Sigmoid colon (tissue), 7 donors: ENCODE results near the gene PLCB1. TPM values are rescaled to one million over a fixed set of nuclear protein-coding genes. Genes with fewer than 3 reads are reported as not detected.
A peak's percentile ranks its signal among the peaks of the same experiment; 100 is the strongest.

Experiments
- DNase-seq: peaks from one replicate; pipeline ENCODE4 v3.0.0-alpha.2; 2019
- H3K27ac ChIP-seq, 4 donors: fragments of 200-600 bp; sonication (generic); one replicate each; pipeline ENCODE4 v1.5.1; 2016 to 2019; ENCODE audit warnings: mild to moderate bottlenecking in 1 of 4
- H3K27me3 ChIP-seq, 3 donors: fragments of 200-600 bp; sonication (generic); one replicate each; pipeline ENCODE4 v1.5.1; 2019; ENCODE audit warnings: mild to moderate bottlenecking in 1 of 3
- H3K36me3 ChIP-seq, 4 donors: fragments of 200-600 bp; sonication (generic); one replicate each; pipeline ENCODE4 v1.5.1; 2016 to 2019
- H3K4me1 ChIP-seq, 4 donors: fragments of 200-600 bp; sonication (generic); one replicate each; pipeline ENCODE4 v1.5.1; 2017 to 2019
- H3K4me3 ChIP-seq, 4 donors: fragments of 200-600 bp; sonication (generic); one replicate each; pipeline ENCODE4 v1.5.1; 2017 to 2019; ENCODE audit warnings: mild to moderate bottlenecking in 2 of 4, moderate library complexity in 1 of 4
- H3K9me3 ChIP-seq, 4 donors: fragments of 200-600 bp in 3 of 4; sonication (generic) in 3 of 4; one replicate each; pipeline versions ENCODE4 v1.5.1 to v1.6.1; 2013 to 2019
- CTCF ChIP-seq, 4 experiments: fragments of 450-650 bp in 3 of 4; fragments of 200-600 bp in 1 of 4; IDR thresholded peaks; one replicate each; pipeline ENCODE4 v1.5.1; 2016 to 2019; ENCODE audit warnings: antibody characterized with exemption in 4 of 4, mild to moderate bottlenecking in 3 of 4, moderate library complexity in 2 of 4
- EP300 ChIP-seq, 4 donors: sonication (generic); formaldehyde crosslinking; IDR thresholded peaks; one replicate each; pipeline ENCODE4 v1.6.1; 2017; ENCODE audit warnings: antibody characterized with exemption in 4 of 4
- POLR2A ChIP-seq, 2 donors: fragments of 450-650 bp; IDR thresholded peaks; one replicate each; pipeline ENCODE4 v1.6.1; 2016; ENCODE audit warnings: antibody characterized with exemption in 2 of 2, mild to moderate bottlenecking in 2 of 2, moderate library complexity in 2 of 2
- POLR2AphosphoS5 ChIP-seq, 4 donors: sonication (generic); formaldehyde crosslinking; IDR thresholded peaks; one replicate each; pipeline ENCODE4 v1.6.1; 2017; ENCODE audit warnings: antibody characterized with exemption in 4 of 4
- WGBS, 2 donors: extraction: QIAGEN DNeasy Blood & Tissue Kit; methylation state at CpG; one replicate each; pipeline ENCODE4 v1.1.7; 2013; 5-methylcytosine and 5-hydroxymethylcytosine counted together
- intact Hi-C: fragments of 100-400 bp; cut with DNase I; formaldehyde crosslinking; loops from one replicate; pipeline ENCODE4 v1.15.1; 2023
- polyA plus RNA-seq, 3 donors: library from polyadenylated mRNA; stranded (reverse); fragments of 200-250 nt; gene quantifications; one replicate each; pipeline ENCODE4 v1.2.3, GENCODE V29; 2013
- total RNA-seq, 4 donors: library from RNA; depleted of rRNA; stranded (reverse); fragments of >200 nt; gene quantifications; one replicate each; pipeline ENCODE4 v1.1.0, GENCODE V29; 2016
- donor health status: healthy with polysubstance abuse.
- donor health status: Bipolar disorder and iron deficiency.
- donor health status: healthy.

The PLCB1 gene
- total and polyA plus RNA-seq, 7 donors: 0.92 to 117 (median 86.7) TPM

DNA sequence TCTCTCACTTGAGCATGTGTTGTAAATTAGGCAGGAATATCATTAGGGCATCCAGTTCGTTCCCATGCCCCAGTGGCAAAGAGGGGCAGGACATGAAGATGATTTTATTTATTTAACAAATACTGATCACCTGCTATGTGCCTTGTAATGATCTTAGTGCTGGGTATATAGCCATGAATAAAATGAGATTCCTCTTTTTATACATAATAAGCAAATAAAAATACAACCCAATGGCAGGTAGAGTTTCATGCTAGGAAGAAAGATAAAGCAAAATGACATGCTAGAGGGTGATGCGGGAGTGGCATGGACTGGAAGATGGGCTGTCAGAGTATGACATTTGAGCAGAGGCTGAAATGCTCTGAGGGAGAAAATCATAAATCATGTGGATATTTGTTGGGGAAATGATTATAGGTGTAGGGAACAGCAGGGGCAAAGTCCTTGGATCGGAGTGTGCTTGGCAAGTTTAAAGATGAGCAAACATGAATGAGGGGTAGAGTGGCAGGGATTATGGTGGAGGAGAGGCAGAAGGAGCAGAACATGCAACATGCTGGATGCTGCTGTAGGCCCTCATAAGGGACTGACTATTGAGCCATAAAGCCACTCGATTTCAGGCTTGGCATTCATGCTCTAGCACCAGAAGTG, 342.1 kb downstream of the PLCB1 start:
- no peak for DNase-seq
- 31 to 75% methylated on average over 4 of the region's 4 CpGs for WGBS, 2 donors
- no peak for TF ChIP-seq EP300 (IDR thresholded peaks at IDR 0.05)

GRCh38 chr20:8476021-8476420, 344.0 kb downstream of the PLCB1 start:
- Histone ChIP-seq H3K9me3 (no peaks in the 10 kb centered on the region), H3K27me3 (no peaks in the 10 kb centered on the region), H3K36me3 (no peaks in the 10 kb centered on the region), H3K27ac (no peak overlapping the region), H3K4me1 (peaks cover 0 to 13% (median 6%) of the 10 kb centered on the region in 4 donors), H3K4me3 (no peak overlapping the region)
- DNase-seq: no peak
- WGBS, 2 donors: 68 to 80% methylated on average over 2 of the region's 2 CpGs
- TF ChIP-seq CTCF (IDR thresholded peaks at IDR 0.05) (no peak), POLR2A (IDR thresholded peaks at IDR 0.05) (no peak), POLR2AphosphoS5 (IDR thresholded peaks at IDR 0.05) (no peak), EP300 (IDR thresholded peaks at IDR 0.05) (no peak)
- intact Hi-C loops: no loop called here

More for the DNA sequence above, 342.1 kb downstream of the PLCB1 start:
- H3K4me3 ChIP-seq: no peak overlapping the region
- peaks cover 0 to 13% (median 6%) of the 10 kb centered on the region in 4 donors for H3K4me1 ChIP-seq
- intact Hi-C loops: no loop called here
- no peaks in the 10 kb centered on the region for H3K36me3 ChIP-seq
- no peaks in the 10 kb centered on the region for H3K27me3 ChIP-seq
- no peak overlapping the region for H3K27ac ChIP-seq
- no peaks in the 10 kb centered on the region for H3K9me3 ChIP-seq

GRCh38 chr20:8480597-8480996, 348.5 kb downstream of the PLCB1 start:
- Histone ChIP-seq H3K27ac (no peak overlapping the region), H3K4me3 (no peak overlapping the region), H3K9me3 (no peaks in the 10 kb centered on the region), H3K4me1 (peaks cover 0 to 3% (median 0%) of the 10 kb centered on the region in 4 donors), H3K27me3 (no peaks in the 10 kb centered on the region), H3K36me3 (no peaks in the 10 kb centered on the region)
- intact Hi-C loops: no loop called here
- no peak for DNase-seq
- TF ChIP-seq POLR2AphosphoS5 (IDR thresholded peaks at IDR 0.05): no peak
- no peak for TF ChIP-seq EP300 (IDR thresholded peaks at IDR 0.05)
- no peak for TF ChIP-seq CTCF (IDR thresholded peaks at IDR 0.05)
- TF ChIP-seq POLR2A (IDR thresholded peaks at IDR 0.05): no peak
- 89 to 94% methylated on average over 6 of the region's 6 CpGs for WGBS, 2 donors

DNA sequence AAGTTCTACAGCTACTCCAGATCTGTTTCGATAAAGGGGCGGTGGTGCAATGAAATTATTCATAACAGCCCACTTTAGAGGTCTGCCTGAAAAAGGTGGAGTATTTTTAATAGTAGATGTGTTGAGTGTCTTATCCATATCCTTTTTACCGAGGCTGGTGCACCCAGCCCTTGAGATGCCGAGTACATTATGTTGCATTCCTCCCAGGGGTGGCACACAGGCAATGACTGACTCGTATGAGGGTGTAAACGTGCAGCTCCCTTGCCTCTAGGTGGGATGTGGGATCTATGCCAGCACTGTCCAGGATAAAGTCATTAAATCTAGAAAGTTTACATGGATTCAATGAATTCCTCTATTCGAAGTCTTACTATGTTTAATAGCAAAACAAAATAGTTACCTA, 355.6 kb downstream of the PLCB1 start:
- peaks cover 0 to 44% (median 22%) of the 10 kb centered on the region in 4 donors for H3K4me1 ChIP-seq
- no peaks in the 10 kb centered on the region for H3K36me3 ChIP-seq
- no peaks in the 10 kb centered on the region for H3K27me3 ChIP-seq
- no peak for DNase-seq
- H3K4me3 ChIP-seq: no peak overlapping the region
- no peaks in the 10 kb centered on the region for H3K9me3 ChIP-seq
- H3K27ac ChIP-seq: no peak overlapping the region
- whole genome bisulfite sequencing, 2 donors: 72 to 86% methylated on average over 7 of the region's 7 CpGs
- no peak for TF ChIP-seq POLR2AphosphoS5 (IDR thresholded peaks at IDR 0.05)
- TF ChIP-seq EP300 (IDR thresholded peaks at IDR 0.05): no peak
- no peak for TF ChIP-seq POLR2A (IDR thresholded peaks at IDR 0.05)
- no peak for TF ChIP-seq CTCF (IDR thresholded peaks at IDR 0.05)
- intact Hi-C loops: no loop called here

- DNase-seq: no peak
- TF ChIP-seq EP300 (IDR thresholded peaks at IDR 0.05): no peak
- no peak for TF ChIP-seq POLR2A (IDR thresholded peaks at IDR 0.05)
- TF ChIP-seq POLR2AphosphoS5 (IDR thresholded peaks at IDR 0.05): peak in 3 of 4 donors; percentile 27 to 39 (median 33)
- TF ChIP-seq CTCF (IDR thresholded peaks at IDR 0.05): no peak
- Histone ChIP-seq H3K36me3 (no peaks in the 10 kb centered on the region), H3K9me3 (no peaks in the 10 kb centered on the region), H3K27ac (peak overlapping the region in 3 of 4 donors; percentile 42 to 70 (median 52)), H3K4me3 (no peak overlapping the region), H3K27me3 (no peaks in the 10 kb centered on the region), H3K4me1 (peaks cover 0 to 45% (median 25%) of the 10 kb centered on the region in 4 donors)
- intact Hi-C loops: no loop called here
- 74 to 81% methylated on average over 6 of the region's 6 CpGs for WGBS, 2 donors
Observed at GRCh38 chr20:8489094-8489883, 357.2 kb downstream of the PLCB1 start.
